Nucleus accumbens (tissue), 56 donors: Measurements from ENCODE around the gene TNFRSF25.
"Not testable (repeated sequence)": the region's sequence is repeated elsewhere in the genome, so short reads cannot be mapped to it uniquely, and the experiment has no call there.

Source experiments
- DNase-seq, 56 donors: peaks; one replicate each; lab custom pipeline; 2025; lab: John Stamatoyannopoulos, UW

Gene TNFRSF25

GRCh38 chr1:6455752-6456520 is 10.0 kb downstream of the TNFRSF25 start:
- DNase-seq: not testable (repeated sequence)

- DNase-seq: no peak
Measured at GRCh38 chr1:6454856-6455751, 10.9 kb downstream of the TNFRSF25 start.

- not testable (repeated sequence) for DNase-seq
Measured at GRCh38 chr1:6453895-6454855, 11.8 kb downstream of the TNFRSF25 start.

GRCh38 chr1:6450943-6451373 is 15.0 kb downstream of the TNFRSF25 start:
- DNase-seq: no peak

- DNase-seq: not testable (repeated sequence)
Measured at GRCh38 chr1:6450486-6450885, 15.5 kb downstream of the TNFRSF25 start.

- DNase-seq: no peak
Measured at GRCh38 chr1:6450005-6450450, 15.9 kb downstream of the TNFRSF25 start.

- DNase-seq: peak in 7 of 56 donors; percentile 10 to 50 (median 18)
Measured at GRCh38 chr1:6448749-6449631, 17.0 kb downstream of the TNFRSF25 start.

GRCh38 chr1:6447818-6448748 is 17.9 kb downstream of the TNFRSF25 start:
- DNase-seq: peak in 1 of 56 donors; percentile 11

- no peak for DNase-seq
Measured at GRCh38 chr1:6447016-6447817, 18.8 kb downstream of the TNFRSF25 start.

GRCh38 chr1:6446665-6447015 is 19.3 kb downstream of the TNFRSF25 start:
- DNase-seq: no peak

- not testable (repeated sequence) for DNase-seq
Measured at GRCh38 chr1:6445929-6446328, 20.0 kb downstream of the TNFRSF25 start.

GRCh38 chr1:6445062-6445763 is 20.8 kb downstream of the TNFRSF25 start:
- DNase-seq: peak in 4 of 56 donors; percentile 3 to 11 (median 6)

- no peak for DNase-seq
Measured at GRCh38 chr1:6444377-6444776, 21.6 kb downstream of the TNFRSF25 start.

GRCh38 chr1:6443339-6444115 is 22.4 kb downstream of the TNFRSF25 start:
- DNase-seq: no peak

- DNase-seq: no peak
Measured at GRCh38 chr1:6441586-6441985, 24.4 kb downstream of the TNFRSF25 start.
